Neural cell (in vitro differentiated cells): ENCODE results near the gene ZC3H6. TPM values are rescaled to one million over a fixed set of nuclear protein-coding genes. Genes with fewer than 3 reads are reported as not detected.

Source experiments
- H2AFZ ChIP-seq: fragments of 200-600, 300-800 bp; sonication (generic), shearing (Covaris generic); 2 replicates; pipeline ENCODE4 v1.6.0; 2014; ENCODE audit warnings: low read depth, mild to moderate bottlenecking, antibody characterized with exemption, low read length, moderate library complexity
- H3F3A ChIP-seq: fragments of 200-600 bp; shearing (Covaris generic); 2 replicates; pipeline ENCODE4 v1.6.1; 2016; ENCODE audit warnings: mild to moderate bottlenecking, moderate library complexity, mixed read lengths, antibody characterized with exemption, low read length; ENCODE audit not compliant: insufficient read depth, poor library complexity, severe bottlenecking
- H3K27ac ChIP-seq: fragments of 200-600, 300-800 bp; sonication (generic), shearing (Covaris generic); 2 replicates; pipeline ENCODE4 v1.5.1; 2014; ENCODE audit warnings: mild to moderate bottlenecking, low read length, moderate library complexity
- H3K27me3 ChIP-seq: fragments of 300-800, 200-600 bp; sonication (generic), shearing (Covaris generic); 2 replicates; pipeline ENCODE4 v1.6.0; 2014; ENCODE audit warnings: mild to moderate bottlenecking, low read depth, low read length, moderate library complexity; ENCODE audit not compliant: insufficient read depth
- H3K36me3 ChIP-seq: fragments of 300-800, 200-600 bp; sonication (generic), shearing (Covaris generic); 2 replicates; pipeline ENCODE4 v1.5.1; 2014; ENCODE audit warnings: mild to moderate bottlenecking, antibody characterized with exemption, low read length, moderate library complexity; ENCODE audit not compliant: insufficient read depth
- H3K4me2 ChIP-seq: fragments of 300-800, 200-600 bp; sonication (generic), shearing (Covaris generic); 2 replicates; pipeline ENCODE4 v1.6.0; 2014; ENCODE audit warnings: mild to moderate bottlenecking, low read length
- H3K4me3 ChIP-seq: fragments of 300-800, 200-600 bp; sonication (generic), shearing (Covaris generic); 2 replicates; pipeline ENCODE4 v1.5.1; 2014; ENCODE audit warnings: mild to moderate bottlenecking, low read length, moderate library complexity
- H3K79me2 ChIP-seq: fragments of 200-600 bp; shearing (Covaris generic); replicated peaks from 2 replicates; pipeline ENCODE4 v1.6.0; 2014; ENCODE audit warnings: mild to moderate bottlenecking, low read length, moderate library complexity; ENCODE audit not compliant: insufficient read depth
- H3K9ac ChIP-seq: fragments of 300-800, 200-600 bp; sonication (generic), shearing (Covaris generic); 2 replicates; pipeline ENCODE4 v1.6.1; 2016; ENCODE audit warnings: mild to moderate bottlenecking, low read length, mixed read lengths
- H3K9me2 ChIP-seq: fragments of 200-600 bp; shearing (Covaris generic); 2 replicates; pipeline ENCODE4 v1.6.1; 2016; ENCODE audit warnings: mild to moderate bottlenecking, low read length, mixed read lengths; ENCODE audit not compliant: insufficient read depth
- H3K9me3 ChIP-seq: fragments of 200-600, 300-800 bp; sonication (generic), shearing (Covaris generic); 2 replicates; pipeline ENCODE4 v1.6.1; 2016; ENCODE audit warnings: mild to moderate bottlenecking, mixed run types, low read length, moderate library complexity, mixed read lengths
- H4K20me1 ChIP-seq: fragments of 200-600 bp; shearing (Covaris generic); 2 replicates; pipeline ENCODE4 v1.6.1; 2016; ENCODE audit warnings: mild to moderate bottlenecking, mixed run types; ENCODE audit not compliant: insufficient read depth
- EP300 ChIP-seq: fragments of 450-650 bp; conservative IDR thresholded peaks from 2 replicates; pipeline ENCODE4 v1.6.1; 2014; ENCODE audit warnings: antibody characterized with exemption, mild to moderate bottlenecking, moderate library complexity; ENCODE audit not compliant: poor library complexity, severe bottlenecking
- EZH2 ChIP-seq: fragments of 200-600, 300-800 bp; shearing (Covaris generic), sonication (generic); IDR thresholded peaks from 2 replicates; pipeline ENCODE4 v1.6.1; 2014; ENCODE audit warnings: antibody characterized with exemption, low read length, borderline replicate concordance, mild to moderate bottlenecking; ENCODE audit not compliant: insufficient read depth, poor library complexity, severe bottlenecking
- MXI1 ChIP-seq: fragments of 450-650 bp; conservative IDR thresholded peaks from 2 replicates; pipeline ENCODE4 v1.6.1; 2014; ENCODE audit warnings: antibody characterized with exemption, mild to moderate bottlenecking; ENCODE audit not compliant: poor library complexity, severe bottlenecking
- POLR2AphosphoS5 ChIP-seq: IDR thresholded peaks from 2 replicates; pipeline ENCODE4 v1.6.1; 2012
- RAD21 ChIP-seq: fragments of 450-650 bp; conservative IDR thresholded peaks from 2 replicates; pipeline ENCODE4 v1.6.1; 2014; ENCODE audit warnings: antibody characterized with exemption, mild to moderate bottlenecking, moderate library complexity
- SMC3 ChIP-seq: fragments of 450-650 bp; conservative IDR thresholded peaks from 2 replicates; pipeline ENCODE4 v1.6.1; 2014; ENCODE audit warnings: antibody characterized with exemption, mild to moderate bottlenecking, moderate library complexity; ENCODE audit not compliant: poor library complexity
- TAF1 ChIP-seq: IDR thresholded peaks from 2 replicates; pipeline ENCODE4 v1.6.1; 2012; ENCODE audit warnings: low read depth
- polyA plus RNA-seq: library from polyadenylated mRNA; depleted of rRNA; stranded (reverse); fragments of >200 nt; gene quantifications from 2 replicates; pipeline ENCODE4 v1.2.3, GENCODE V29; 2014
- TF ChIP-seq, protein P1 (sequence below): fragments of 450-650 bp; IDR thresholded peaks from 2 replicates; pipeline ENCODE4 v1.5.1; 2014; ENCODE audit warnings: antibody characterized with exemption, mild to moderate bottlenecking, moderate library complexity; ENCODE audit not compliant: poor library complexity, severe bottlenecking
- TF ChIP-seq, protein P2 (sequence below): IDR thresholded peaks from 2 replicates; pipeline ENCODE4 v1.6.1; 2012; ENCODE audit warnings: borderline replicate concordance

ZC3H6 gene
- polyA plus RNA-seq, 1 donor from 2014 or later = 6.1 TPM

- peaks cover 12% of the 10 kb centered on the region for H3K36me3 ChIP-seq
- no peaks in the 10 kb centered on the region for H3K27me3 ChIP-seq
- H3K79me2 ChIP-seq = no peaks in the 10 kb centered on the region
- H3K4me3 ChIP-seq = no peak overlapping the region
- H3K9ac ChIP-seq = no peak overlapping the region
- no peak overlapping the region for H3K27ac ChIP-seq
- H3K9me3 ChIP-seq = no peaks in the 10 kb centered on the region
- no peak overlapping the region for H3K4me2 ChIP-seq
- H4K20me1 ChIP-seq = no peaks in the 10 kb centered on the region
- TF ChIP-seq SMC3 (no peak), MXI1 (no peak), RAD21 (no peak), POLR2AphosphoS5 (no peak), TAF1 (no peak), EZH2 (no peak), EP300 (no peak)
- TF ChIP-seq, protein P1, sequence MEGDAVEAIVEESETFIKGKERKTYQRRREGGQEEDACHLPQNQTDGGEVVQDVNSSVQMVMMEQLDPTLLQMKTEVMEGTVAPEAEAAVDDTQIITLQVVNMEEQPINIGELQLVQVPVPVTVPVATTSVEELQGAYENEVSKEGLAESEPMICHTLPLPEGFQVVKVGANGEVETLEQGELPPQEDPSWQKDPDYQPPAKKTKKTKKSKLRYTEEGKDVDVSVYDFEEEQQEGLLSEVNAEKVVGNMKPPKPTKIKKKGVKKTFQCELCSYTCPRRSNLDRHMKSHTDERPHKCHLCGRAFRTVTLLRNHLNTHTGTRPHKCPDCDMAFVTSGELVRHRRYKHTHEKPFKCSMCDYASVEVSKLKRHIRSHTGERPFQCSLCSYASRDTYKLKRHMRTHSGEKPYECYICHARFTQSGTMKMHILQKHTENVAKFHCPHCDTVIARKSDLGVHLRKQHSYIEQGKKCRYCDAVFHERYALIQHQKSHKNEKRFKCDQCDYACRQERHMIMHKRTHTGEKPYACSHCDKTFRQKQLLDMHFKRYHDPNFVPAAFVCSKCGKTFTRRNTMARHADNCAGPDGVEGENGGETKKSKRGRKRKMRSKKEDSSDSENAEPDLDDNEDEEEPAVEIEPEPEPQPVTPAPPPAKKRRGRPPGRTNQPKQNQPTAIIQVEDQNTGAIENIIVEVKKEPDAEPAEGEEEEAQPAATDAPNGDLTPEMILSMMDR = no peak
- TF ChIP-seq, protein P2, sequence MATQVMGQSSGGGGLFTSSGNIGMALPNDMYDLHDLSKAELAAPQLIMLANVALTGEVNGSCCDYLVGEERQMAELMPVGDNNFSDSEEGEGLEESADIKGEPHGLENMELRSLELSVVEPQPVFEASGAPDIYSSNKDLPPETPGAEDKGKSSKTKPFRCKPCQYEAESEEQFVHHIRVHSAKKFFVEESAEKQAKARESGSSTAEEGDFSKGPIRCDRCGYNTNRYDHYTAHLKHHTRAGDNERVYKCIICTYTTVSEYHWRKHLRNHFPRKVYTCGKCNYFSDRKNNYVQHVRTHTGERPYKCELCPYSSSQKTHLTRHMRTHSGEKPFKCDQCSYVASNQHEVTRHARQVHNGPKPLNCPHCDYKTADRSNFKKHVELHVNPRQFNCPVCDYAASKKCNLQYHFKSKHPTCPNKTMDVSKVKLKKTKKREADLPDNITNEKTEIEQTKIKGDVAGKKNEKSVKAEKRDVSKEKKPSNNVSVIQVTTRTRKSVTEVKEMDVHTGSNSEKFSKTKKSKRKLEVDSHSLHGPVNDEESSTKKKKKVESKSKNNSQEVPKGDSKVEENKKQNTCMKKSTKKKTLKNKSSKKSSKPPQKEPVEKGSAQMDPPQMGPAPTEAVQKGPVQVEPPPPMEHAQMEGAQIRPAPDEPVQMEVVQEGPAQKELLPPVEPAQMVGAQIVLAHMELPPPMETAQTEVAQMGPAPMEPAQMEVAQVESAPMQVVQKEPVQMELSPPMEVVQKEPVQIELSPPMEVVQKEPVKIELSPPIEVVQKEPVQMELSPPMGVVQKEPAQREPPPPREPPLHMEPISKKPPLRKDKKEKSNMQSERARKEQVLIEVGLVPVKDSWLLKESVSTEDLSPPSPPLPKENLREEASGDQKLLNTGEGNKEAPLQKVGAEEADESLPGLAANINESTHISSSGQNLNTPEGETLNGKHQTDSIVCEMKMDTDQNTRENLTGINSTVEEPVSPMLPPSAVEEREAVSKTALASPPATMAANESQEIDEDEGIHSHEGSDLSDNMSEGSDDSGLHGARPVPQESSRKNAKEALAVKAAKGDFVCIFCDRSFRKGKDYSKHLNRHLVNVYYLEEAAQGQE = no peak
- H2AFZ ChIP-seq = no peak overlapping the region
- no peaks in the 10 kb centered on the region for H3K9me2 ChIP-seq
- no peaks in the 10 kb centered on the region for H3F3A ChIP-seq
These were observed 36.5 kb downstream of the ZC3H6 start for GRCh38 chr2:112311932-112312331.

GRCh38 chr2:112312821-112313220, 37.4 kb downstream of the ZC3H6 start:
- H2AFZ ChIP-seq = no peak overlapping the region
- no peak overlapping the region for H3K27ac ChIP-seq
- no peaks in the 10 kb centered on the region for H3F3A ChIP-seq
- peaks cover 12% of the 10 kb centered on the region for H3K36me3 ChIP-seq
- TF ChIP-seq MXI1 (no peak), POLR2AphosphoS5 (no peak), EZH2 (no peak)
- TF ChIP-seq, protein P2 = no peak
- H3K27me3 ChIP-seq = no peaks in the 10 kb centered on the region
- no peaks in the 10 kb centered on the region for H4K20me1 ChIP-seq
- H3K4me2 ChIP-seq = no peak overlapping the region
- H3K9me3 ChIP-seq = no peaks in the 10 kb centered on the region
- H3K9me2 ChIP-seq = no peaks in the 10 kb centered on the region
- H3K4me3 ChIP-seq = no peak overlapping the region
- no peaks in the 10 kb centered on the region for H3K79me2 ChIP-seq
- no peak overlapping the region for H3K9ac ChIP-seq
